ENCODE data around the gene LTK.

DNA sequence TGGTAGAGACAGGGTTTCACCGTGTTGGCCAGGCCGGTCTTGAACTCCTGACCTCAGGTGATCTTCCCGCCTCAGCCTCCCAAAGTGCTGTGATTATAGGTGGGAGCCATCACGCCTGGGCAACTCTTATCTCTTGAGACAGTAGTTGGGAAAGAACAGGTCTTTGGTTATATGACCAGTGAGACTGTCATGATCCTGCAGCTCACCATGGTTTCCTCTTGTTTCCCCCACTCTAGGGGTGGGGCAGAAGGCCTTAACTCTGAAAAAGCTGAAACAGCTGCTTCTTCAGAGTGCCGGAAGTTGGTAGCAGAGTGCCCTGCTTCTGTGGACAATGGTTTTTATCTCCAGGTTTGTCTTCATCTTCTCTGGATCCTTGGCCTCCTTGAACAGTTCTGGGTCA is 40.7 kb upstream of the LTK start:
- no peak for TF ChIP-seq SP1 (IDR thresholded peaks at IDR 0.05; ENCODE audit: low read depth, low read length)
- TF ChIP-seq, protein P1, sequence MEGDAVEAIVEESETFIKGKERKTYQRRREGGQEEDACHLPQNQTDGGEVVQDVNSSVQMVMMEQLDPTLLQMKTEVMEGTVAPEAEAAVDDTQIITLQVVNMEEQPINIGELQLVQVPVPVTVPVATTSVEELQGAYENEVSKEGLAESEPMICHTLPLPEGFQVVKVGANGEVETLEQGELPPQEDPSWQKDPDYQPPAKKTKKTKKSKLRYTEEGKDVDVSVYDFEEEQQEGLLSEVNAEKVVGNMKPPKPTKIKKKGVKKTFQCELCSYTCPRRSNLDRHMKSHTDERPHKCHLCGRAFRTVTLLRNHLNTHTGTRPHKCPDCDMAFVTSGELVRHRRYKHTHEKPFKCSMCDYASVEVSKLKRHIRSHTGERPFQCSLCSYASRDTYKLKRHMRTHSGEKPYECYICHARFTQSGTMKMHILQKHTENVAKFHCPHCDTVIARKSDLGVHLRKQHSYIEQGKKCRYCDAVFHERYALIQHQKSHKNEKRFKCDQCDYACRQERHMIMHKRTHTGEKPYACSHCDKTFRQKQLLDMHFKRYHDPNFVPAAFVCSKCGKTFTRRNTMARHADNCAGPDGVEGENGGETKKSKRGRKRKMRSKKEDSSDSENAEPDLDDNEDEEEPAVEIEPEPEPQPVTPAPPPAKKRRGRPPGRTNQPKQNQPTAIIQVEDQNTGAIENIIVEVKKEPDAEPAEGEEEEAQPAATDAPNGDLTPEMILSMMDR (IDR thresholded peaks at IDR 0.05; ENCODE audit: control extremely low read depth in 1 of 3, insufficient read depth in 1 of 3, low read depth in 1 of 3, low read length in 3 of 3): no peak
- no peak for TF ChIP-seq ASH2L (IDR thresholded peaks at IDR 0.05; ENCODE audit: low read length)
- TF ChIP-seq SUZ12 (IDR thresholded peaks at IDR 0.05; ENCODE audit: low read length): no peak

Data from H1 (cell line).